Hepatocyte (in vitro differentiated cells): Measurements from ENCODE around the gene FAM120A.

ENCODE experiments used
- EZH2 ChIP-seq: fragments of 200-600 bp; sonication (generic); IDR thresholded peaks from 2 replicates; pipeline ENCODE4 v1.6.1; 2016; ENCODE audit warnings: antibody characterized with exemption, mild to moderate bottlenecking, borderline replicate concordance
- EZH2phosphoT487 ChIP-seq: fragments of 200-600 bp; sonication (generic); IDR thresholded peaks from one replicate; pipeline ENCODE4 v1.6.1; 2018; ENCODE audit warnings: antibody characterized with exemption, mild to moderate bottlenecking, low read depth, moderate library complexity; ENCODE audit not compliant: unreplicated experiment, severe bottlenecking
- TF ChIP-seq, protein P1 (sequence below): fragments of 200-600 bp; sonication (generic); IDR thresholded peaks from 2 replicates; pipeline ENCODE4 v1.5.1; 2016; ENCODE audit warnings: antibody characterized with exemption, mild to moderate bottlenecking; ENCODE audit not compliant: poor library complexity

DNA sequence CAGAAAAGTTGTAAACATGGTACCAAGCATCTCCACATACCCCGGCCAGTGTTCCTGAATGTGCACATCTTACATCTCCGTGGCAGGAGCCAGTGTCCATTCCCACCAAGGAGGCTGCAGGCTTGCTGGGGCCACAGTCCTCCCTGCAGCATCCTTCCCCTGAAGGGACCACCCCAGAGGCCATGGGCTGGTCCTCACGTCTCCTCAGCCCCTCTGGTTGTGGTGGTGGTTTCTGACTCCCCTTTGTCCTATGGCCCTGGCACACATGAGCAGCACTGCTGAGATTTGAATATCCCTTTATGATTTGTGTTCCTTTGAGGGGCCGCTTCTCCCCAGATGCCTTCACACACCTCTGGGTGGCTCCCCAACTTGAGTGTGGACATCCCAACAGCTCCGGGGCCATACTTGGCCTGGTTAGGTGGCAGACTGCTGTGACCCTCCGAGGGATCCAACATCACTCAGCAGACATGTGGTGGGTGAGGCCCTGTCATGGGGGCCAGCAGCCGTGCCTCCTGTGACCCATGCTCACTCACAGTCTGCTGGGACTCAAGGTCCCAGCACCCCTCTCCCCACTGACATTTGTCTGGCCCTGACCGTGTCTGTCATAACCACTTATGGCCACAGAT, 139.2 kb downstream of the FAM120A start:
- TF ChIP-seq, protein P1, sequence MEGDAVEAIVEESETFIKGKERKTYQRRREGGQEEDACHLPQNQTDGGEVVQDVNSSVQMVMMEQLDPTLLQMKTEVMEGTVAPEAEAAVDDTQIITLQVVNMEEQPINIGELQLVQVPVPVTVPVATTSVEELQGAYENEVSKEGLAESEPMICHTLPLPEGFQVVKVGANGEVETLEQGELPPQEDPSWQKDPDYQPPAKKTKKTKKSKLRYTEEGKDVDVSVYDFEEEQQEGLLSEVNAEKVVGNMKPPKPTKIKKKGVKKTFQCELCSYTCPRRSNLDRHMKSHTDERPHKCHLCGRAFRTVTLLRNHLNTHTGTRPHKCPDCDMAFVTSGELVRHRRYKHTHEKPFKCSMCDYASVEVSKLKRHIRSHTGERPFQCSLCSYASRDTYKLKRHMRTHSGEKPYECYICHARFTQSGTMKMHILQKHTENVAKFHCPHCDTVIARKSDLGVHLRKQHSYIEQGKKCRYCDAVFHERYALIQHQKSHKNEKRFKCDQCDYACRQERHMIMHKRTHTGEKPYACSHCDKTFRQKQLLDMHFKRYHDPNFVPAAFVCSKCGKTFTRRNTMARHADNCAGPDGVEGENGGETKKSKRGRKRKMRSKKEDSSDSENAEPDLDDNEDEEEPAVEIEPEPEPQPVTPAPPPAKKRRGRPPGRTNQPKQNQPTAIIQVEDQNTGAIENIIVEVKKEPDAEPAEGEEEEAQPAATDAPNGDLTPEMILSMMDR = no peak
- TF ChIP-seq EZH2 (no peak), EZH2phosphoT487 (no peak)
